Kidney (tissue), 14 donors: ENCODE data around the gene BACH2. TPM values are rescaled to one million over a fixed set of nuclear protein-coding genes. Genes with fewer than 3 reads are reported as not detected.

Experiments used
- DNase-seq, 5 donors: peaks; one replicate each; pipeline ENCODE4 v3.0.0-alpha.2; 2013 to 2020
- FAIRE-seq: peaks from 2 replicates; lab custom pipeline; 2012; peaks lifted over from hg19 to GRCh38; lab: Jason Lieb, UNC
- H3K27ac ChIP-seq, 2 donors: one replicate each; pipeline ENCODE4 v1.7.0; 2013; ENCODE audit warnings: low read depth in 2 of 2, low read length in 2 of 2, inconsistent platforms in 1 of 2
- H3K27me3 ChIP-seq: one replicate; pipeline ENCODE4 v1.7.1; 2013; ENCODE audit warnings: low read length, inconsistent platforms; ENCODE audit not compliant: control insufficient read depth, insufficient read depth
- H3K36me3 ChIP-seq, 3 donors: one replicate each; pipeline versions ENCODE4 v1.7.0 to v1.7.1; 2013; ENCODE audit warnings: low read length in 3 of 3, control low read depth in 1 of 3, inconsistent platforms in 1 of 3; ENCODE audit not compliant: insufficient read depth in 3 of 3, control insufficient read depth in 2 of 3
- H3K4me1 ChIP-seq, 3 donors: one replicate each; pipeline versions ENCODE4 v1.7.0 to v1.7.1; 2013; ENCODE audit warnings: low read length in 3 of 3, inconsistent platforms in 1 of 3, low read depth in 1 of 3; ENCODE audit not compliant: control insufficient read depth in 2 of 3, insufficient read depth in 2 of 3
- H3K4me3 ChIP-seq, 3 donors: one replicate each; pipeline versions ENCODE4 v1.7.0 to v1.8.1; 2013; ENCODE audit warnings: low read length in 3 of 3, control low read depth in 1 of 3, inconsistent platforms in 1 of 3
- H3K9ac ChIP-seq, 3 donors: one replicate each; pipeline versions ENCODE4 v1.7.0 to v1.7.1; 2013; ENCODE audit warnings: low read length in 3 of 3, control low read depth in 1 of 3, inconsistent platforms in 1 of 3
- H3K9me3 ChIP-seq, 3 donors: one replicate each; pipeline versions ENCODE4 v1.7.0 to v1.7.1; 2013; ENCODE audit warnings: low read length in 3 of 3, control low read depth in 1 of 3, inconsistent platforms in 1 of 3; ENCODE audit not compliant: control insufficient read depth in 2 of 3, insufficient read depth in 1 of 3
- CTCF ChIP-seq: IDR thresholded peaks from 3 replicates; pipeline ENCODE4 v1.5.1; 2012; ENCODE audit warnings: mild to moderate bottlenecking, moderate library complexity, borderline replicate concordance; ENCODE audit not compliant: insufficient read depth; ENCODE audit errors: extremely low read depth
- intact Hi-C: fragments of 100-400 bp; cut with DNase I; formaldehyde crosslinking; loops from one replicate; pipeline ENCODE4 v1.11.1; 2022
- polyA plus RNA-seq: library from polyadenylated mRNA; stranded (reverse); fragments of 350-450 nt; fragmentation: Illumina TruSeq; extraction: RNeasy Lipid Tissue Mini Kit (QIAGEN cat#74804); gene quantifications from one replicate; pipeline ENCODE4 v1.2.3, GENCODE V29; 2014; ENCODE audit warnings: low read depth, low replicate concordance; ENCODE audit not compliant: insufficient read depth
- total RNA-seq: library from RNA; stranded (reverse); fragmentation: NEBNext Ultra II Directional; extraction: Animal tissue kit (Norgen Biotek cat#: 25700); gene quantifications from one replicate; pipeline ENCODE4 v1.2.1, GENCODE V29; 2021
- donor health status: control.
- donor health status: control.
- donor health status: control.
- donor health status: control.
- donor health status: control.
- donor health status: DM: yes; HTN: yes; CAD: no.
- donor health status: Normal renal cell carcinoma (clear cell type).

Gene BACH2
- total and polyA plus RNA-seq, 2 donors from 2014 or later = 0.32 to 6.9 TPM

- intact Hi-C loops = no loop called here
- Histone ChIP-seq H3K9me3 (no peaks in the 10 kb centered on the region), H3K4me3 (no peak overlapping the region), H3K4me1 (peaks cover 0 to 7% (median 0%) of the 10 kb centered on the region in 3 donors), H3K27ac (no peak overlapping the region), H3K36me3 (no peaks in the 10 kb centered on the region), H3K9ac (no peak overlapping the region), H3K27me3 (no peaks in the 10 kb centered on the region)
- no peak for TF ChIP-seq CTCF
- no peak for DNase-seq
- no peak for FAIRE-seq
These were observed 133.8 kb downstream of the BACH2 start for GRCh38 chr6:90162648-90163387.

- intact Hi-C loops = no loop called here
- H3K27me3 ChIP-seq = no peaks in the 10 kb centered on the region
- H3K9ac ChIP-seq = no peak overlapping the region
- no peak overlapping the region for H3K4me3 ChIP-seq
- H3K9me3 ChIP-seq = no peaks in the 10 kb centered on the region
- no peak overlapping the region for H3K27ac ChIP-seq
- H3K36me3 ChIP-seq = no peaks in the 10 kb centered on the region
- peak in 1 of 5 donors; percentile 45 for DNase-seq
- H3K4me1 ChIP-seq = peaks cover 0 to 7% (median 0%) of the 10 kb centered on the region in 3 donors
- TF ChIP-seq CTCF = no peak
- no peak for FAIRE-seq
These were observed 136.6 kb downstream of the BACH2 start for GRCh38 chr6:90160013-90160412.

GRCh38 chr6:90159452-90159851 lies 137.2 kb downstream of the BACH2 start:
- FAIRE-seq = no peak
- Histone ChIP-seq H3K4me3 (no peak overlapping the region), H3K9me3 (no peaks in the 10 kb centered on the region), H3K9ac (no peak overlapping the region), H3K27ac (no peak overlapping the region), H3K36me3 (no peaks in the 10 kb centered on the region), H3K27me3 (no peaks in the 10 kb centered on the region), H3K4me1 (peaks cover 0 to 7% (median 0%) of the 10 kb centered on the region in 3 donors)
- DNase-seq = peak in 1 of 5 donors; percentile 14
- intact Hi-C loops = no loop called here
- TF ChIP-seq CTCF = no peak
